HG02623 (cell line): ENCODE data around the gene ING4.

Source experiments
- ATAC-seq: cut with Tn5 transposase; IDR thresholded peaks from one replicate; pipeline ENCODE4 v1.9.1; 2021; ENCODE audit warnings: moderate library complexity; ENCODE audit not compliant: unreplicated experiment

ING4 gene

GRCh38 chr12:6607751-6608591 is 54.9 kb downstream of the ING4 start:
- peak; percentile 16 for ATAC-seq

- no peak for ATAC-seq
Observed at GRCh38 chr12:6606331-6607131, 56.4 kb downstream of the ING4 start.

- no peak for ATAC-seq
Observed at GRCh38 chr12:6605421-6606330, 57.2 kb downstream of the ING4 start.

- ATAC-seq = no peak
Observed at GRCh38 chr12:6604259-6605029, 58.5 kb downstream of the ING4 start.

GRCh38 chr12:6603095-6603567 is 59.8 kb downstream of the ING4 start:
- no peak for ATAC-seq

- ATAC-seq = no peak
Observed at GRCh38 chr12:6602526-6602925, 60.4 kb downstream of the ING4 start.
